Measurements from ENCODE around the gene MKKS. TPM values are rescaled to one million over a fixed set of nuclear protein-coding genes. Genes with fewer than 3 reads are reported as not detected.
"Not testable (repeated sequence)": the region's sequence is repeated elsewhere in the genome, so short reads cannot be mapped to it uniquely, and the experiment has no call there.

Gene MKKS
- total and polyA plus RNA-seq, 2 donors from 2014 or later = 17.8 to 49.2 TPM

DNA sequence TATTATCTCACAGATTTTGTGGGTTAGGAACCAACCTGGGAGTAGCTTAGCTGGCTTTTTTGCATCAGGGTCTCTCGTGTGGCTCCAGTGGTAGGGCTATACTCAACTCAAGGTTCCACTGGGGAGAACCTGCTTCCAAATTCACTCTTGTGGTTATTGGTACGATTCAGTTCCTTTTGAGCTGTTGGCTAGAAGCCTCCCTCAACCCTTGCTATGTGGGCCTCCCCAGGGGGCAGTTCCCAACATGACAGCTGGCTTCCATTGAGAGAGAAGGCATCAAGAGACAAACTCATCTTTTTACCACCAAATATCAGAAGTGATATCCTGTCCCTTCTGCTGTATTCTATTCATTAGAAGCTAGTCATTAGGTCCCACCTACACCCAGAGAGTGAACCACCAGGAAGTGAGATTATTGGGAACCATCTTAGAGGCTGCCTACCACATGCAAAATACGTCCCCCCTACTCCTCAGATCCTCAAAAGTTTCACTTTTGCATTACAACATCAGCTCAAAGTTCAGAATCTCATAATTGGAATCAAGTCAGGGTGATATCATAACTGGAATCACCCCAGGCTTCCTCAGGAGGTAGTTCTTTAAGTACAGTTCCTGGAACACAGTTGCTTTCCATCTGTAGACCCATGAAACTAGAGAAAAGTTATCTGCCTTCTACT, 30.9 kb downstream of the MKKS start:
- no peak overlapping the region for H3K9ac ChIP-seq (ENCODE audit: low read length in 3 of 3)
- H3K9me3 ChIP-seq (ENCODE audit: control insufficient read depth in 2 of 3, insufficient read depth in 1 of 3, low read length in 3 of 3) = no peaks in the 10 kb centered on the region
- H3K4me3 ChIP-seq (ENCODE audit: low read length in 3 of 3) = no peak overlapping the region
- H3K27me3 ChIP-seq (ENCODE audit: control insufficient read depth, insufficient read depth, low read length) = no peaks in the 10 kb centered on the region
- peaks cover 0 to 11% (median 11%) of the 10 kb centered on the region in 3 donors for H3K36me3 ChIP-seq (ENCODE audit: control insufficient read depth in 2 of 3, insufficient read depth in 3 of 3, low read length in 3 of 3)
- no peaks in the 10 kb centered on the region for H3K4me1 ChIP-seq (ENCODE audit: control insufficient read depth in 2 of 3, insufficient read depth in 2 of 3, low read depth in 1 of 3, low read length in 3 of 3)
- DNase-seq (no peak), FAIRE-seq (no peak)
- TF ChIP-seq, protein P1, sequence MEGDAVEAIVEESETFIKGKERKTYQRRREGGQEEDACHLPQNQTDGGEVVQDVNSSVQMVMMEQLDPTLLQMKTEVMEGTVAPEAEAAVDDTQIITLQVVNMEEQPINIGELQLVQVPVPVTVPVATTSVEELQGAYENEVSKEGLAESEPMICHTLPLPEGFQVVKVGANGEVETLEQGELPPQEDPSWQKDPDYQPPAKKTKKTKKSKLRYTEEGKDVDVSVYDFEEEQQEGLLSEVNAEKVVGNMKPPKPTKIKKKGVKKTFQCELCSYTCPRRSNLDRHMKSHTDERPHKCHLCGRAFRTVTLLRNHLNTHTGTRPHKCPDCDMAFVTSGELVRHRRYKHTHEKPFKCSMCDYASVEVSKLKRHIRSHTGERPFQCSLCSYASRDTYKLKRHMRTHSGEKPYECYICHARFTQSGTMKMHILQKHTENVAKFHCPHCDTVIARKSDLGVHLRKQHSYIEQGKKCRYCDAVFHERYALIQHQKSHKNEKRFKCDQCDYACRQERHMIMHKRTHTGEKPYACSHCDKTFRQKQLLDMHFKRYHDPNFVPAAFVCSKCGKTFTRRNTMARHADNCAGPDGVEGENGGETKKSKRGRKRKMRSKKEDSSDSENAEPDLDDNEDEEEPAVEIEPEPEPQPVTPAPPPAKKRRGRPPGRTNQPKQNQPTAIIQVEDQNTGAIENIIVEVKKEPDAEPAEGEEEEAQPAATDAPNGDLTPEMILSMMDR (IDR thresholded peaks at IDR 0.05; ENCODE audit: borderline replicate concordance, extremely low read depth, insufficient read depth) = no peak
- intact Hi-C loops (cut with DNase I) = no loop called here
- H3K27ac ChIP-seq (ENCODE audit: low read depth in 2 of 2, low read length in 2 of 2) = no peak overlapping the region

DNA sequence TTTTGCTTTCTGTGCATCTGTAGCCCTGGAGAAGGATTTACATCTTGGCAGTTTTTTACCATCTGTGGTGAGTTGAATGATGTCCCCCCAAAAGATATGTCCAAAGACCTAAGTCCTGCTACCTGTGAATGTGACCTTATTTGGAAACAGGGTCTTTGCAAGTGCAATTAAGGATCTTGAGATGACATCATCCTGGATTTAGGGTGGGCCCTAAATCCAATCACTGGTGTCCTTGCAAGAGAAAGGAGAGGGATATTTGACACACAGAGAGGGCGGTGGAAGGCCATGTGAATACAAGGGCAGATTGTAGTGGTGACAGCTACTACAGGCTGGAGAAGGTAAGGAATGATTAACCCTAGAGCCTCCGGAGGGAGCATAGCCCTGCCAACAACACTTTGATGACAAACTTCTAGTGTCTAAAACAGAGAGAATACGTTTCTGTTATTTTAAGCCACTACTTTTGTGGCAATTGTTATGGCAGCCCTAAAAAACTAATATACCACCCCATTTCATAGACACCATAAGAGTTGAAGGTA, 35.1 kb downstream of the MKKS start:
- H3K9ac ChIP-seq (ENCODE audit: low read length in 3 of 3) = no peak overlapping the region
- H3K27ac ChIP-seq (ENCODE audit: low read depth in 2 of 2, low read length in 2 of 2) = no peak overlapping the region
- H3K4me3 ChIP-seq (ENCODE audit: low read length in 3 of 3) = no peak overlapping the region
- intact Hi-C loops (cut with DNase I) = no loop called here
- no peaks in the 10 kb centered on the region for H3K4me1 ChIP-seq (ENCODE audit: control insufficient read depth in 2 of 3, insufficient read depth in 2 of 3, low read depth in 1 of 3, low read length in 3 of 3)
- no peaks in the 10 kb centered on the region for H3K27me3 ChIP-seq (ENCODE audit: control insufficient read depth, insufficient read depth, low read length)
- TF ChIP-seq, protein P1 (IDR thresholded peaks at IDR 0.05; ENCODE audit: borderline replicate concordance, extremely low read depth, insufficient read depth) = no peak
- no peak for DNase-seq
- no peaks in the 10 kb centered on the region for H3K36me3 ChIP-seq (ENCODE audit: control insufficient read depth in 2 of 3, insufficient read depth in 3 of 3, low read length in 3 of 3)
- no peak for FAIRE-seq
- H3K9me3 ChIP-seq (ENCODE audit: control insufficient read depth in 2 of 3, insufficient read depth in 1 of 3, low read length in 3 of 3) = no peaks in the 10 kb centered on the region

DNA sequence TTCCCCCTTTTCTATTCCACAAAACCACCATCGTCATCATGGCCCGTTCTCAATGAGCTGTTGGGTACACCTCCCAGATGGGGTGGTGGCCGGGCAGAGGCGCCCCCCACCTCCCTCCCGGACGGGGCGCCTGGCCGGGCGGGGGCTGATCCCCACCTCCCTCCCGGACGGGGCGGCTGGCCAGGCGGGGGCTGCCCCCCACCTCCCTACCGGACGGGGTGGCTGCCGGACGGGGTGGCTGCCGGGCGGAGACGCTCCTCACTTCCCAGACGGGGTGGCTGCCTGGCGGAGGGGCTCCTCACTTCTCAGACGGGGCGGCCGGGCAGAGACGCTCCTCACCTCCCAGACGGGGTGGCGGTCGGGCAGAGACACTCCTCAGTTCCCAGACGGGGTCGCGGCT, 39.3 kb downstream of the MKKS start:
- intact Hi-C loops (cut with DNase I); FAIRE-seq; H3K27ac ChIP-seq (ENCODE audit: low read depth in 2 of 2, low read length in 2 of 2); H3K9ac ChIP-seq (ENCODE audit: low read length in 3 of 3); H3K36me3 ChIP-seq (ENCODE audit: control insufficient read depth in 2 of 3, insufficient read depth in 3 of 3, low read length in 3 of 3); H3K4me1 ChIP-seq (ENCODE audit: control insufficient read depth in 2 of 3, insufficient read depth in 2 of 3, low read depth in 1 of 3, low read length in 3 of 3); H3K4me3 ChIP-seq (ENCODE audit: low read length in 3 of 3); DNase-seq; H3K27me3 ChIP-seq (ENCODE audit: control insufficient read depth, insufficient read depth, low read length); H3K9me3 ChIP-seq (ENCODE audit: control insufficient read depth in 2 of 3, insufficient read depth in 1 of 3, low read length in 3 of 3): not testable (repeated sequence)

DNA sequence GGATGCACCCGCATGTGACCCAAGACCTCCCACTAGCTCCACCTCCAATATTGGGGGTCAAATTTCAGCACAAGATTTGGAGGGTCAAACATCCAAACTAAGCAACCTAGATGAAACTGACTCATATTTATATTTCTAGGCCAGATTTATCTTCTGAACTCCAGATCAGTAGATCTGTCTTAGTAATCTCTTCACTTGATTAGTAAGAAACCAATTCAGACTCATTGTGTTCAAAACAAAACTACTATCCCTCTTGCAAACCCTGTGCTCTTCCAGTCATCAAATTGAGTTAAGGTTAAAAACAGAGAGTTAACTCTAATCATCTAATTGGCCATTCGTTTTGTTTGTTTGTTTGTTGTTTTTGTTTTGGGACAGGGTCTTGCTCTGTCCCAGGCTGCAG, 43.3 kb downstream of the MKKS start:
- no peak overlapping the region for H3K9ac ChIP-seq (ENCODE audit: low read length in 3 of 3)
- intact Hi-C loops (cut with DNase I) = no loop called here
- no peaks in the 10 kb centered on the region for H3K9me3 ChIP-seq (ENCODE audit: control insufficient read depth in 2 of 3, insufficient read depth in 1 of 3, low read length in 3 of 3)
- H3K27ac ChIP-seq (ENCODE audit: low read depth in 2 of 2, low read length in 2 of 2) = no peak overlapping the region
- no peaks in the 10 kb centered on the region for H3K36me3 ChIP-seq (ENCODE audit: control insufficient read depth in 2 of 3, insufficient read depth in 3 of 3, low read length in 3 of 3)
- H3K27me3 ChIP-seq (ENCODE audit: control insufficient read depth, insufficient read depth, low read length) = no peaks in the 10 kb centered on the region
- FAIRE-seq (no peak), DNase-seq (no peak)
- TF ChIP-seq, protein P1 (IDR thresholded peaks at IDR 0.05; ENCODE audit: borderline replicate concordance, extremely low read depth, insufficient read depth) = no peak
- no peaks in the 10 kb centered on the region for H3K4me1 ChIP-seq (ENCODE audit: control insufficient read depth in 2 of 3, insufficient read depth in 2 of 3, low read depth in 1 of 3, low read length in 3 of 3)
- H3K4me3 ChIP-seq (ENCODE audit: low read length in 3 of 3) = no peak overlapping the region

Measured in kidney (tissue), 14 donors.